Stimulated activated CD4-positive, alpha-beta T cell treated with anti-CD3 and anti-CD28 coated beads, Interleukin-12 subunit alpha, Interleukin-12 subunit beta, amount 100 ng/mL, for 4 hours (primary cell): ENCODE data around the gene OR4D11.
A peak's percentile ranks its signal among the peaks of the same experiment; 100 is the strongest.

Experiments used
- DNase-seq: peaks from one replicate; pipeline ENCODE4 v3.0.0-alpha.2; 2020

Gene OR4D11

GRCh38 chr11:59550368-59550841 lies 47.0 kb downstream of the OR4D11 start:
- peak; percentile 87 for DNase-seq

GRCh38 chr11:59550842-59551658 lies 47.7 kb downstream of the OR4D11 start:
- DNase-seq: peak; percentile 78

- DNase-seq: no peak
Measured at GRCh38 chr11:59551659-59552521, 48.5 kb downstream of the OR4D11 start.

GRCh38 chr11:59552844-59553243 lies 49.5 kb downstream of the OR4D11 start:
- no peak for DNase-seq

GRCh38 chr11:59553323-59553722 lies 49.9 kb downstream of the OR4D11 start:
- no peak for DNase-seq
